Immature natural killer cell (primary cell): Measurements from ENCODE around the gene FUOM. TPM values are rescaled to one million over a fixed set of nuclear protein-coding genes. Genes with fewer than 3 reads are reported as not detected.
"Not testable (repeated sequence)": the region's sequence is repeated elsewhere in the genome, so short reads cannot be mapped to it uniquely, and the experiment has no call there.

Experiments used
- DNase-seq, 3 donors: peaks; one replicate each; pipeline ENCODE4 v3.0.0; 2022; ENCODE audit warnings: mixed read lengths in 1 of 3
- H3K27ac Mint-ChIP-seq, 6 donors: one replicate each; pipeline ENCODE4 v1.8.0; 2020; ENCODE audit warnings: mixed read lengths in 6 of 6, mild to moderate bottlenecking in 5 of 6, inconsistent platforms in 4 of 6, moderate library complexity in 3 of 6
- H3K27me3 Mint-ChIP-seq, 3 donors: one replicate each; pipeline ENCODE4 v1.8.0; 2020 to 2021; ENCODE audit warnings: low read depth in 3 of 3, mild to moderate bottlenecking in 3 of 3, mixed read lengths in 3 of 3, moderate library complexity in 3 of 3, inconsistent platforms in 1 of 3
- H3K36me3 Mint-ChIP-seq, 3 donors: one replicate each; pipeline ENCODE4 v1.8.0; 2020; ENCODE audit warnings: mixed read lengths in 3 of 3, inconsistent platforms in 2 of 3, mild to moderate bottlenecking in 2 of 3
- H3K4me1 Mint-ChIP-seq, 2 donors: one replicate each; pipeline ENCODE4 v1.8.0; 2020; ENCODE audit warnings: inconsistent platforms in 2 of 2, mild to moderate bottlenecking in 2 of 2, mixed read lengths in 2 of 2, moderate library complexity in 1 of 2
- H3K4me3 Mint-ChIP-seq, 5 donors: one replicate each; pipeline ENCODE4 v1.8.0; 2020; ENCODE audit warnings: mild to moderate bottlenecking in 5 of 5, mixed read lengths in 5 of 5, inconsistent platforms in 3 of 5, moderate library complexity in 3 of 5
- H3K9me3 Mint-ChIP-seq, 6 donors: one replicate each; pipeline ENCODE4 v1.8.0; 2020; ENCODE audit warnings: mild to moderate bottlenecking in 6 of 6, mixed read lengths in 6 of 6, inconsistent platforms in 4 of 6, moderate library complexity in 3 of 6
- polyA plus RNA-seq, 3 donors: library from polyadenylated mRNA; unstranded; fragments of 300-500 nt; fragmentation: Illumina TruSeq; gene quantifications; one replicate each; pipeline ENCODE4 v1.2.3, GENCODE V29; 2021

FUOM gene
- polyA plus RNA-seq, 3 donors from 2014 or later: 12.3 to 28.7 (median 17.5) TPM

DNA sequence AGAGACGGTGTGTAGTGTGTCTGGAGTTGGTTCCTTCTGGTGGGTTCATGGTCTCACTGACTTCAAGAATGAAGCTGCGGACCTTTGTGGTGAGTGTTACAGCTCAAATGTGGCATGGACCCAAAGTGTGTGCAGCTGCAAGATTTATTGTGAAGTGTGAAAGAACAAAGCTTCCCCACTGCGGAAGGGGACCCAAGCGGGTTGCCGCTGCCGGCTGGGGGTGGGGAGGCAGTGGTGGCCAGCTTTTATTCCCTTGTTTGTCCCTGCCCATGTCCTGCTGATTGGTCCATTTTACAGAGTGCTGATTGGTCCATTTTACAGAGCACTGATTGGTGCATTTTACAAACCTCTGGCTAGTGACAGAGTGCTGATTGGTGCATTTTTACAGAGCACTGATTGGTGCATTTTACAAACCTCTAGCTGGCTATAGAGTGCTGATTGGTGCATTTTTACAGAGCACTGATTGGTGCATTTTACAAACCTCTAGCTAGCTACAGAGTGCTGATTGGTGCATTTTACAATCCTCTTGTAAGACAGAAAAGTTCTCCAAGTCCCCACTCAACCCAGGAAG, 36.9 kb downstream of the FUOM start:
- H3K9me3 Mint-ChIP-seq, H3K4me3 Mint-ChIP-seq, H3K4me1 Mint-ChIP-seq, H3K27ac Mint-ChIP-seq, H3K27me3 Mint-ChIP-seq, DNase-seq, H3K36me3 Mint-ChIP-seq: not testable (repeated sequence)

DNA sequence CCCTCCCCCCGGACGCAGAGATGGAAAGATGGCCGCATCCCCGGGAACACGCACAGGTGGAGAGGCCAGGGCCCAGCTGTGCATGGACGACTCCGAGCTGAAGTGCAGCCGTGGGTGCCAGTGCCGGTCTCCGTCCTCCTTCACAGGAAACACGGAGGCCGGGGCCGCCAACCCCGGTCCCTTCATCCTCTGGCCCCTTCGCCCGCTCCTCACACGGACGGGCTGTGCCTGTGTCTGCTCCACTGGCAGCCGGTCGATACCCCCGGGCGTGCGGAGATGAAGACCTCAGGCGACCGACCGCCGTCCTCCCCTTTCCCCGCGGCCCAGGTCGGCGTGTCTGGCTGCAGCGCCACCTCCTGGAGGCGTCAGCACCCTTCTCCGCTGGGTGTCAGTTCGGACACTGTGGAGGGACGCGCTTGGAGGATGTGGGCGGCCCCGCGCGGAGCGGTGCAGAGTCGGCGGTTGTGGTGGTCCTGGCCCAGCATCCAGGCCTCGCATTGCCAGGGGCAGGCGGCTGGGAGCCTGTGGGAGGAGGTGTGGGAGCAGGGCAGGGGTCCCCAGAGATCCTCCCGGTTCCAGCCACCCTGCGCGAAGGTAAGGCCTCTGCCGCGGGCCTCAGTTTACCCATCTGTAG, 39.2 kb downstream of the FUOM start:
- Mint-ChIP-seq H3K9me3 (peaks cover 0 to 2% (median 0%) of the 10 kb centered on the region in 6 donors), H3K4me3 (peak overlapping the region; percentile 47 to 77 (median 67)), H3K4me1 (peaks cover 6 to 9% of the 10 kb centered on the region in 2 donors), H3K27ac (peak overlapping the region in 1 of 6 donors; percentile 45), H3K36me3 (peaks cover 0 to 4% (median 0%) of the 10 kb centered on the region in 3 donors), H3K27me3 (peaks cover 3 to 11% (median 10%) of the 10 kb centered on the region in 3 donors)
- DNase-seq: peak; percentile 71 to 74 (median 72)

DNA sequence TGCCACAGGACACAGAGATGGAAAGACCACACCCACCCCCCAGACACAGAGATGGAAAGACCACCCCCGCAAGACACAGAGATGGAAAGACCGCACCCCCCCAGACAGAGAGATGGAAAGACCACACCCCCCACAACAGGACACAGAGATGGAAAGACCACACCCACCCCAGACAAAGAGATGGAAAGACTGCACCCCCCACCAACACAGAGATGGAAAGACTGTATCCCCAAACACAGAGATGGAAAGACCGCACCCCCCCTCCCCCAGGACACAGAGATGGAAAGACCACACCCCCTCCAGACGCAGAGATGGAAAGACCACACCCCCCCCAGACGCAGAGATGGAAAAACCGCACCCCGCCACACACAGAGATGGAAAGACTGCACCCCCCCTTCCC, 41.1 kb downstream of the FUOM start:
- no peak overlapping the region for H3K4me3 Mint-ChIP-seq
- peaks cover 0 to 5% (median 4%) of the 10 kb centered on the region in 3 donors for H3K36me3 Mint-ChIP-seq
- peaks cover 0 to 2% (median 0%) of the 10 kb centered on the region in 6 donors for H3K9me3 Mint-ChIP-seq
- no peak for DNase-seq
- no peak overlapping the region for H3K27ac Mint-ChIP-seq
- H3K27me3 Mint-ChIP-seq: peaks cover 3 to 6% (median 4%) of the 10 kb centered on the region in 3 donors
- H3K4me1 Mint-ChIP-seq: peaks cover 6 to 9% of the 10 kb centered on the region in 2 donors

DNA sequence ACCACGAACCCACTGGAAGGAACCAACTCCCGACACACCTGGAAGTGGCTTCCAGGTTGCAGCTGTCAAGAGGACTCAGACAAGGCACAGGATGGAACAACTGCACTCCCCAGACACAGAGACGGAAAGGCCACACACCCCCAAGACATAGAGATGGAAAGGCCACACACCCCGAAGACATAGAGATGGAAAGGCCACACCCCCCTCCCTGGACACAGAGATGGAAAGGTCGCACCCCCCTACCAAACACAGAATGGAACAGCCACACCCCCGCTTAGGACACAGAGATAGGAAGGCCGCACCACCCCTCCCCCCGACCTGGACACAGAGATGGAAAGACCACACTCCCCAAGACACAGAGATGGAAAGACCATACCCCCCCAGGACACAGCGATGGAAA, 41.6 kb downstream of the FUOM start:
- peak overlapping the region in 1 of 6 donors; percentile 1 for H3K27ac Mint-ChIP-seq
- H3K27me3 Mint-ChIP-seq: peaks cover 3 to 6% (median 4%) of the 10 kb centered on the region in 3 donors
- peaks cover 0 to 8% (median 4%) of the 10 kb centered on the region in 3 donors for H3K36me3 Mint-ChIP-seq
- no peak for DNase-seq
- peaks cover 6 to 9% of the 10 kb centered on the region in 2 donors for H3K4me1 Mint-ChIP-seq
- H3K9me3 Mint-ChIP-seq: peaks cover 0 to 2% (median 0%) of the 10 kb centered on the region in 6 donors
- H3K4me3 Mint-ChIP-seq: no peak overlapping the region

DNA sequence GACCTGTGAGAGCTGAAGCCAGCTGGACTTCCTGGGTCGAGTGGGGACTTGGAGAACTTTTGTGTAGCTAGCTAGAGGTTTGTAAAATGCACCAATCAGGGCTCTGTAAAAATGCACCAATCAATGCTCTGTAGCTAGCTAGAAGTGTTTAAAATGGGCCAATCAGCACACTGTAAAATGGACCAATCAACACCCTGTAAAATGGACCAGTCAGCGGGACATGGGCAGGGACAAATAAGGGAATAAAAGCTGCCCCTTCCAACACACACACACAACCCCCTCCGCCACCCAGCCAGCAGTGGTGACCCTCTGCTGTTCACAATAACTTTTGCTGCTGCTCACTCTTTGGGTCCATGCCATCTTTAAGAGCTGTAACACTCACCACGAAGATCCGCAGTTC, 42.0 kb downstream of the FUOM start:
- H3K4me1 Mint-ChIP-seq: peaks cover 6 to 9% of the 10 kb centered on the region in 2 donors
- H3K4me3 Mint-ChIP-seq: no peak overlapping the region
- H3K27ac Mint-ChIP-seq: peak overlapping the region in 1 of 6 donors; percentile 1
- no peak for DNase-seq
- H3K9me3 Mint-ChIP-seq: peaks cover 0 to 2% (median 0%) of the 10 kb centered on the region in 6 donors
- H3K36me3 Mint-ChIP-seq: peaks cover 0 to 9% (median 4%) of the 10 kb centered on the region in 3 donors
- H3K27me3 Mint-ChIP-seq: peaks cover 3 to 6% (median 4%) of the 10 kb centered on the region in 3 donors

DNA sequence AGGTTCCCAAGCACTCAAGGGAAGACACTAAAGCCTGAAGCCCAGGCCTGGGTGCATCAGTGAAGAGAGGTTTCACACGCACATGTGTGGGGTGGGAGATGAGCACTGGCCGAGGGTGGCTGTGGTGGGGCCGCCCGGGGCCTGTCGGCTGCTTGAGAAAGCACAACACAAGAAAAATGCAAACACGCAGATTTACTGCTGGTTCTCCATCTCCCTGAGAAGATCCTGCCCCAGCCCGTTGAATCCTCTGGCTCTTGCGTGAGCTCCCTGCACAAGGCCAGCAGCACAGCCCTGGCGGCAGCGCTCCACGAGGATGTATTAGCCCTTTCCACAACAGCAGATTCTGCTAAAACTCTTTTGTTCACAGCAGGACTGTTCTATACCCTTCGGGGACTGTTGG, 42.9 kb downstream of the FUOM start:
- DNase-seq: no peak
- Mint-ChIP-seq H3K36me3 (peaks cover 0 to 12% (median 0%) of the 10 kb centered on the region in 3 donors), H3K4me1 (peaks cover 6 to 10% of the 10 kb centered on the region in 2 donors), H3K27me3 (peaks cover 2 to 6% (median 6%) of the 10 kb centered on the region in 3 donors), H3K9me3 (no peaks in the 10 kb centered on the region), H3K27ac (no peak overlapping the region), H3K4me3 (no peak overlapping the region)

DNA sequence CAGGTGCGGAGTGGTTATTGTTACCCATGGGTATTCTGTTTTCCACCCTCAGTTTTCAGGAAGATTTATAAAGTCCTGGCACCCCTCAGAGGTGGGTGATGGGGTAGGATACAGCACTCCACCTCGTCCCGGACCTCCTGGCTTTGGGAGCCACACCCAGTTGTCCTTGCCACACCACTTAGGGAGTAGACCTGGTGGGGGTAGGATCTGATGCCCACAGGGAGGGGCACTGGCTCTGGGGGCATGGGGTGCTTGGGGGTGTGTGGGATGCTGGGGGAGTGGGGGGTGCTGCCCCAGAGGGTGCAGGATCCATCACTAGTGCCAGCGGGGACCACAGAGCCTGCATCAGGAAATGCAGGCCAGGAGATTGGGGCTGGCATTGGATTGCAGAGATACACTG, 44.6 kb downstream of the FUOM start:
- no peak for DNase-seq
- Mint-ChIP-seq H3K27ac (no peak overlapping the region), H3K27me3 (peaks cover 7 to 13% (median 9%) of the 10 kb centered on the region in 3 donors), H3K4me1 (peaks cover 1 to 6% of the 10 kb centered on the region in 2 donors), H3K9me3 (peaks cover 0 to under 1% (median 0%) of the 10 kb centered on the region in 6 donors), H3K36me3 (peaks cover 0 to 12% (median 0%) of the 10 kb centered on the region in 3 donors), H3K4me3 (no peak overlapping the region)

DNA sequence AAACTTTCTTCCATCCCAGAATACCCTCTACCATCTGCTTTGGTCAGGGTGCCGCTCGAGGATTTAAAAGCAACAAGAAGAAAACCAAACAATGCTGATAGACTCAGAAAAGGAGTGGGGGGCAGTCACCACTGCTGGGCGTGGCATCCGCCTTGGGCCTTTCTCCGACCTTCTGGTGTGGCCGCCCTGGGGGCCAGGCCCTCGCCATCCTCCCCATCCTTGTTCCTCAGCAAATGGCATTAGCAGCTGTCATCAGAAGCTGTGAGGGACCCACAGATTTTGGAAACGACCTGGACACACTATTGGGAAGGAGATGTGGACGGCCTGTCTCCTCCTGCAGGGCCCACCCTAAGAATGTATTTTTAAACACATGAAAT, 45.1 kb downstream of the FUOM start:
- Mint-ChIP-seq H3K9me3 (peaks cover 0 to 2% (median 0%) of the 10 kb centered on the region in 6 donors), H3K4me3 (no peak overlapping the region), H3K27me3 (peaks cover 11 to 17% (median 13%) of the 10 kb centered on the region in 3 donors), H3K27ac (no peak overlapping the region), H3K4me1 (peaks cover 6 to 10% of the 10 kb centered on the region in 2 donors), H3K36me3 (peaks cover 0 to 12% (median 0%) of the 10 kb centered on the region in 3 donors)
- no peak for DNase-seq

DNA sequence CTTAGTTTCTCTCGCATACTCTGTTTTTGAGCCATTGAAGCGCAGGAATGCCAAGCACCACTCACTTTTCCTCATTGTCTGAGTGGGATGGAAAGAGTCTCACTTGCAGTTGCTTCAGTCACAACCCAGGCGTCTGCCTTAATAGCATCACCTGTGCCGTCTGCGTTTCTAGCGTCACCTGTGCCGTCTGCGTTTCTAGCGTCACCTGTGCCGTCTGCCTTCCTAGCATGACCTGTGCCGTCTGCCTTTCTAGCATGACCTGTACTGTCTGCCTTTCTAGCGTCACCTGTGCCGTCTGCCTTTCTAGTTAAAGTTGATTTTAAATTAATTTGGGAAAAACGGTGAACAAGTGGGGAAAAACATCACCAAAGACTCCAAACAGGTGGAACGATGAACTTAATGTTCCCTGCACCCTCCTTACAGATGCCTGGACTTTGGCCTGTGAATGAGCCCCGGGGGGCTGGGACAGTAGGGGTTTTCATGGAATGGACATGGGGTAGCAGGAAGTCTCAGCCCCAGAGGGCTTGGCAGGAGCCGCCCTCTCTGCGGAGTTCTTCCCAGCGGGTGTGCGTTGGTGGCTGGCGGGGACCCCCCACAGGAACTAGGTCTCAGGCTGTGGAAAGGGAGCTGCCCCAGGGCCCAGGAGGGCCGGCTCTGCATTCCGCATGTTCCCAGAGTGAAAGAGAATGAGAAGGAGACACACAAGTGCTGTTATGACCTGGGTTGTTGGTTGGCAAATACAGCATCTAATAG, 45.6 kb downstream of the FUOM start:
- H3K27me3 Mint-ChIP-seq: peaks cover 15 to 22% (median 15%) of the 10 kb centered on the region in 3 donors
- peaks cover 0 to 2% (median 0%) of the 10 kb centered on the region in 6 donors for H3K9me3 Mint-ChIP-seq
- H3K4me1 Mint-ChIP-seq: peaks cover 11 to 16% of the 10 kb centered on the region in 2 donors
- no peak overlapping the region for H3K27ac Mint-ChIP-seq
- DNase-seq: no peak
- peaks cover 0 to 12% (median 0%) of the 10 kb centered on the region in 3 donors for H3K36me3 Mint-ChIP-seq
- H3K4me3 Mint-ChIP-seq: peak overlapping the region in 1 of 5 donors; percentile 6

DNA sequence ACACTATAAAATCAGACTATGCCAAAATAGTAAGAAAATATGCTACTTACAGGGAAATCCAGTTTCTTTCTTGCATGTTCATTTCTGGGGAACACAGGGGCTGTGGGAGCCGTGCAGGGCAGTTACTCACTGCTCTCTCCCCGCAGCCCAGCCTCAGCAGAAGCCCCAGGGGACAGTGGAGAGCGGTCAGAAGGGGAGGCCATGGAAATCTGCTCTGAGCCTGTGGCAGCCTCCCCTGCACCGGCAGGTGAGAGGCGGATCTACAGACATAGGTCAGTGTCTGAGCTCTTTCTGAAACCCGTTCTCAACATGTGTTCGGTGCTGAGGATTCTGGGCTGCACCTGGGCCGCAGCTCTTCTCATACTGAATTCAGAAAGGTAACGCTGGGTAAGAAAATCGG, 46.2 kb downstream of the FUOM start:
- H3K4me3 Mint-ChIP-seq: peak overlapping the region in 1 of 5 donors; percentile 3
- no peak for DNase-seq
- peaks cover 0 to 2% (median 0%) of the 10 kb centered on the region in 6 donors for H3K9me3 Mint-ChIP-seq
- peaks cover 17 to 21% of the 10 kb centered on the region in 2 donors for H3K4me1 Mint-ChIP-seq
- H3K36me3 Mint-ChIP-seq: peaks cover 0 to 12% (median 0%) of the 10 kb centered on the region in 3 donors
- peak overlapping the region in 2 of 6 donors; percentile 7 to 16 for H3K27ac Mint-ChIP-seq
- H3K27me3 Mint-ChIP-seq: peaks cover 15 to 22% (median 16%) of the 10 kb centered on the region in 3 donors

DNA sequence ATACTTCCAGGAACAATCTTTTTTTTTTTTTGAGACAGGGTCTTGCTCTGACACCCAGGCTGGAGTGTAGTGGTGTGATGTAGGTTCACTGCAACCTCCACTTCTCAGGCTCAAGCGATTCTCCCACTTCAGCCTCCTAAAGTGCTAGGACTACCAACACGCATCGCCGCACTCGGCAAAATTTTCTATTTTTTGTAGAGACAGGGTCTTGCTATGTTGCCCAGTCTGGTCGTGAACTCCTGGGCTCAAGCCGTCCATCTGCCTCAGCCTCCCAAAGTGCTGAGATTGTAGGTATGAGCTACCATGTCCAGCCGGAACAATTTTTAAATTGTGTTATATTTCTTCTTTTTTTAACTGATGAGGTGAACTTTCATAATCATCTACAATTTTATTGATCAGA, 47.0 kb downstream of the FUOM start:
- Mint-ChIP-seq H3K4me3 (peak overlapping the region in 3 of 5 donors; percentile 30 to 50 (median 33)), H3K9me3 (peaks cover 0 to 2% (median 0%) of the 10 kb centered on the region in 6 donors), H3K36me3 (peaks cover 0 to 12% (median 0%) of the 10 kb centered on the region in 3 donors), H3K27me3 (peaks cover 15 to 20% (median 16%) of the 10 kb centered on the region in 3 donors), H3K27ac (peak overlapping the region in 2 of 6 donors; percentile 50 to 69), H3K4me1 (peaks cover 18 to 23% of the 10 kb centered on the region in 2 donors)
- no peak for DNase-seq

DNA sequence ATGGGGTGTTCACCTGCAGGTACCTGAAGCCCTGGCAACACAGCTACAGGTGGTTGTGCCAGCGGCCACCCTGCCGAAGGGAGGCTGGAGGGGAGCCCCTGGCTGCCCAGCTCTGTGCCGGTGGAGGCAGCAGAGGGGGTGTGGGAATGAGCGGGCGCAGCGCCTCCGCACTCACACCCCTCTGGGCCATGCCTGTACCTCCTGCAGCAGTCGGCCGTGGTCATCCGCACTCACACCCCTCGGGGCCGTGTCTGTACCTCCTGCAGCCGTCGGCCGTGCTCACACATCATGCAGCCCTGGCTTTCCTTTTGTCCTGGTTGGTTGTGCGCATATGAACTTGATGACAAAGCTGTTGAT, 47.4 kb downstream of the FUOM start:
- H3K27ac Mint-ChIP-seq: peak overlapping the region in 1 of 6 donors; percentile 69
- H3K27me3 Mint-ChIP-seq: peaks cover 15 to 20% (median 16%) of the 10 kb centered on the region in 3 donors
- peaks cover 0 to 2% (median 0%) of the 10 kb centered on the region in 6 donors for H3K9me3 Mint-ChIP-seq
- peak overlapping the region in 3 of 5 donors; percentile 50 to 82 (median 74) for H3K4me3 Mint-ChIP-seq
- H3K4me1 Mint-ChIP-seq: peaks cover 22 to 27% of the 10 kb centered on the region in 2 donors
- peaks cover 0 to 14% (median 2%) of the 10 kb centered on the region in 3 donors for H3K36me3 Mint-ChIP-seq
- no peak for DNase-seq

DNA sequence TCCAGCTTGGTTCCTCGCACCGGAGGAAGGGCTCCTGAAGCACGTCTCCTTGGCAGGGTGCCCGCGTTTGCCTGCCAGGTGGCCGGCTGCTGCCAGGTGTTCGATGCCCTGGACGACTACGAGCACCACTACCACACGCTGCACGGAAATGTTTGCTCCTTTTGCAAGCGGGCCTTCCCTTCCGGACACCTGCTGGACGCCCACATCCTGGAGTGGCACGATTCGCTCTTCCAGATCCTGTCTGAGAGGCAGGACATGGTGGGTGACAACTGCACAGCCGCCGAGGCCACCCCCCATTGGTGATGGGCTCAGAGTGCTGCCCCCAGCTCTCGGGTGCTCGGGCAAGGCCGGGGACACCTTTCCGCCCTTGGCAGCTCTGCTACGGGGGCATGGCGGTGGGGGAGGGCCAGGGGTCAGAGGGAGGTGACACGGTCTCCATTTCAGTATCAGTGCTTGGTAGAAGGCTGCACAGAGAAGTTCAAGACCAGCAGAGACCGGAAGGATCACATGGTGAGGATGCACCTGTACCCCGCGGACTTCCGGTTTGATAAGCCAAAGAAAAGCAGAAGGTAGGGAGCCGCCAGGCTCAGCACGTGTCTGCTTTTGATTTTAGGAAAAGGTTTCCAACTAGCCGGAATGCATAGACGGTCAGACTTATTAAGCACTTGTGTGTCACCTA, 48.0 kb downstream of the FUOM start:
- peaks cover 15 to 20% (median 16%) of the 10 kb centered on the region in 3 donors for H3K27me3 Mint-ChIP-seq
- peaks cover 28 to 30% of the 10 kb centered on the region in 2 donors for H3K4me1 Mint-ChIP-seq
- peaks cover 0 to 17% (median 5%) of the 10 kb centered on the region in 3 donors for H3K36me3 Mint-ChIP-seq
- peaks cover 0 to 2% (median 0%) of the 10 kb centered on the region in 6 donors for H3K9me3 Mint-ChIP-seq
- H3K27ac Mint-ChIP-seq: peak overlapping the region in 5 of 6 donors; percentile 2 to 65 (median 62)
- H3K4me3 Mint-ChIP-seq: peak overlapping the region; percentile 56 to 84 (median 74)
- DNase-seq: no peak
